Endothelial cell of umbilical vein (primary cell): ENCODE results near the gene GUCD1. TPM values are rescaled to one million over a fixed set of nuclear protein-coding genes. Genes with fewer than 3 reads are reported as not detected.

Source experiments
- BruUV-seq: library from RNA; stranded (reverse); fragments of 400-500 nt; replicated peaks from 2 replicates; lab custom pipeline; 2021; lab: Mats Ljungman, UMichigan
- CTCF ChIA-PET: fragments of 300-600, 350-600 bp; sonication (Branson Sonifier 250); formaldehyde crosslinking; loops from one replicate; lab custom pipeline; 2021; ENCODE audit warnings: antibody characterized with exemption, inconsistent platforms; lab: Charles Lee
- POLR2A ChIA-PET: fragments of 300-600, 350-600 bp; sonication (Branson Sonifier 250); formaldehyde crosslinking; loops from one replicate; lab custom pipeline; 2021; ENCODE audit warnings: antibody characterized with exemption, inconsistent platforms; lab: Charles Lee
- DNase-seq: peaks from one replicate; pipeline ENCODE4 v3.0.0-alpha.2; 2011; ENCODE audit warnings: low read depth, low spot score
- FAIRE-seq: peaks from 2 replicates; lab custom pipeline; 2011; peaks lifted over from hg19 to GRCh38; lab: Jason Lieb, UNC
- H2AFZ ChIP-seq: 2 replicates; pipeline ENCODE4 v1.6.0; 2012; ENCODE audit warnings: low read depth, low read length, control low read depth, inconsistent platforms
- H3K27ac ChIP-seq: 2 replicates; pipeline ENCODE4 v1.5.1; 2011; ENCODE audit warnings: low read depth, mild to moderate bottlenecking, control low read depth, low read length, moderate library complexity; ENCODE audit not compliant: insufficient read depth
- H3K27me3 ChIP-seq, 2 experiments: 2 replicates each; pipeline versions ENCODE4 v1.6.0 to v1.6.1; 2011; ENCODE audit warnings: low read length in 2 of 2, mixed read lengths in 1 of 2; ENCODE audit not compliant: control insufficient read depth in 2 of 2, insufficient read depth in 2 of 2
- H3K36me3 ChIP-seq, 2 experiments: 2 replicates in 1 of 2; 3 replicates in 1 of 2; pipeline ENCODE4 v1.5.1; 2011; ENCODE audit warnings: low read length in 2 of 2, mild to moderate bottlenecking in 1 of 2, moderate library complexity in 1 of 2; ENCODE audit not compliant: control insufficient read depth in 2 of 2, insufficient read depth in 2 of 2; ENCODE audit errors: extremely low read depth in 1 of 2
- H3K4me1 ChIP-seq: 3 replicates; pipeline ENCODE4 v1.5.1; 2011; ENCODE audit warnings: mild to moderate bottlenecking, low read length; ENCODE audit not compliant: control insufficient read depth, insufficient read depth; ENCODE audit errors: extremely low read depth
- H3K4me2 ChIP-seq: 2 replicates; pipeline ENCODE4 v1.6.1; 2011; ENCODE audit warnings: low read length, control low read depth, mixed read lengths; ENCODE audit not compliant: insufficient read depth
- H3K4me3 ChIP-seq, 3 experiments: fragments of 200-600 bp in 1 of 3; sonication (generic), shearing (Covaris generic) in 1 of 3; replicated peaks in 1 of 3; 2 replicates each; pipeline ENCODE4 v1.5.1; 2011 to 2016; ENCODE audit warnings: control low read depth in 3 of 3, low read length in 3 of 3, mild to moderate bottlenecking in 2 of 3, inconsistent platforms in 1 of 3, low read depth in 1 of 3, moderate library complexity in 1 of 3; ENCODE audit not compliant: insufficient read depth in 1 of 3
- H3K79me2 ChIP-seq: 2 replicates; pipeline ENCODE4 v1.6.0; 2012; ENCODE audit warnings: low read length, inconsistent platforms; ENCODE audit not compliant: control insufficient read depth, insufficient read depth
- H3K9ac ChIP-seq: replicated peaks from 2 replicates; pipeline ENCODE3; 2011; ENCODE audit warnings: low read length, control low read depth; ENCODE audit not compliant: insufficient read depth; ENCODE audit errors: extremely low read depth
- H3K9me1 ChIP-seq: replicated peaks from 3 replicates; pipeline ENCODE4 v1.6.0; 2011; ENCODE audit warnings: mild to moderate bottlenecking, low read length; ENCODE audit not compliant: control insufficient read depth, insufficient read depth; ENCODE audit errors: extremely low read depth
- H3K9me3 ChIP-seq: replicated peaks from 2 replicates; pipeline ENCODE4 v1.5.1; 2012; ENCODE audit warnings: low read length, inconsistent platforms; ENCODE audit not compliant: control insufficient read depth, insufficient read depth
- H4K20me1 ChIP-seq: replicated peaks from 2 replicates; pipeline ENCODE3; 2011; ENCODE audit warnings: mild to moderate bottlenecking, low read length; ENCODE audit not compliant: control insufficient read depth, insufficient read depth; ENCODE audit errors: extremely low read depth
- EZH2 ChIP-seq: IDR thresholded peaks from 2 replicates; pipeline ENCODE4 v1.6.1; 2012; ENCODE audit warnings: borderline replicate concordance, low read depth, mild to moderate bottlenecking, moderate library complexity, low read length, inconsistent platforms; ENCODE audit not compliant: severe bottlenecking
- FOS ChIP-seq: IDR thresholded peaks from 2 replicates; pipeline ENCODE4 v1.6.1; 2011; ENCODE audit warnings: mild to moderate bottlenecking, low read length, moderate library complexity, borderline replicate concordance; ENCODE audit not compliant: insufficient read depth
- GATA2 ChIP-seq: IDR thresholded peaks from 2 replicates; pipeline ENCODE4 v1.7.0; 2011; ENCODE audit warnings: low read depth, mild to moderate bottlenecking, moderate library complexity, mixed read lengths, low read length; ENCODE audit not compliant: insufficient read length, insufficient read depth
- JUN ChIP-seq: IDR thresholded peaks from 2 replicates; pipeline ENCODE4 v1.6.1; 2011; ENCODE audit warnings: borderline replicate concordance, low read depth; ENCODE audit not compliant: insufficient read length, insufficient read depth
- MYC ChIP-seq: IDR thresholded peaks from one replicate; pipeline ENCODE4 v1.6.1; 2011; ENCODE audit warnings: mild to moderate bottlenecking, low read depth, low read length
- POLR2A ChIP-seq: IDR thresholded peaks from 2 replicates; pipeline ENCODE4 v1.6.1; 2012; ENCODE audit warnings: low read depth, mild to moderate bottlenecking, control low read depth, low read length
- POLR2AphosphoS5 ChIP-seq: IDR thresholded peaks from 2 replicates; pipeline ENCODE4 v1.6.1; 2012; ENCODE audit warnings: low read depth, mild to moderate bottlenecking, control low read depth, low read length, moderate library complexity; ENCODE audit not compliant: insufficient read depth
- dilution Hi-C: fragments of 300-500 bp; cut with MboI; formaldehyde crosslinking; loops from one replicate; pipeline ENCODE4 v1.15.0; 2019; ENCODE audit warnings: low sequenced_read_pairs; ENCODE audit not compliant: extremely low pct_ligation_motif_present
- intact Hi-C: fragments of 100-400 bp; cut with micrococcal nuclease; formaldehyde crosslinking; loops from one replicate; pipeline ENCODE4 v1.10.0; 2022
- polyA plus RNA-seq, 4 experiments: library from polyadenylated mRNA; depleted of rRNA in 3 of 4; stranded (reverse) in 3 of 4; unstranded in 1 of 4; fragments of >200 nt; gene quantifications; 2 replicates each; pipeline versions ENCODE4 v1.2.1 to v1.2.3, GENCODE V29; 2011 to 2012; ENCODE audit warnings: missing spikeins in 1 of 4
- total RNA-seq: library from RNA; stranded (reverse); gene quantifications from 2 replicates; pipeline ENCODE4 v1.2.3, GENCODE V29; 2021
- TF ChIP-seq, protein P1 (sequence below): IDR thresholded peaks from 2 replicates; pipeline ENCODE4 v1.6.1; 2011; ENCODE audit not compliant: insufficient read depth, insufficient read length
- TF ChIP-seq, protein P2 (sequence below), 2 donors: IDR thresholded peaks; 1 replicate in 1 of 2; 2 replicates in 1 of 2; pipeline ENCODE4 v1.5.1; 2011; ENCODE audit warnings: low read length in 2 of 2, mild to moderate bottlenecking in 2 of 2, moderate library complexity in 2 of 2, control low read depth in 1 of 2, inconsistent platforms in 1 of 2, low read depth in 1 of 2; ENCODE audit not compliant: insufficient read depth in 1 of 2; ENCODE audit errors: extremely low read depth in 1 of 2

The GUCD1 gene
- total and polyA plus RNA-seq, 2 donors (not counting 3 experiments of a cell fraction or from before 2014, with no cell fraction given): 116 to 138 TPM

DNA sequence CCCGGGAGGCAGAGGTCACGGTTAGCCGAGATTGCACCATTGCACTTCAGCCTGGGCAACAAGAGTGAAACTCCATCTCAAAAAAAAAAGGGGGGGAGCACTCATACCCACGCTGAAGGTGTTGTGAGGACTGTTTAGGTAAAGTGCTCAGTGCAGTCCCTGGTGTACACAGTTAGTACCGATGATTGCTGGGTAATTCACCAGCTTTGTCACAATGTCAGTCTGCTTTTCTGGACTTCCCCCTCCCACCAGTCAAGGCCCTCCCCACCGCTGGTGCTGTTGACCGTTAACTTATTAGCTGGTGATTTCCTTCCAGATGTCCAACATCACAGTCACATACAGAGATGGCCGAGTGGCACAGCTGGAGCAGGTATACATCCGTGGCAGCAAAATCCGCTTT, 12.7 kb upstream of the GUCD1 start:
- POLR2A ChIA-PET: interaction anchor here (1.0 kb wide), 1 partner anchor 10 kb away, joined by 5 read pairs; no protein-coding TSS in a partner anchor
- TF ChIP-seq GATA2: no peak
- no peak for TF ChIP-seq POLR2A
- TF ChIP-seq, protein P1, sequence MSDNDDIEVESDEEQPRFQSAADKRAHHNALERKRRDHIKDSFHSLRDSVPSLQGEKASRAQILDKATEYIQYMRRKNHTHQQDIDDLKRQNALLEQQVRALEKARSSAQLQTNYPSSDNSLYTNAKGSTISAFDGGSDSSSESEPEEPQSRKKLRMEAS: no peak
- TF ChIP-seq, protein P2, sequence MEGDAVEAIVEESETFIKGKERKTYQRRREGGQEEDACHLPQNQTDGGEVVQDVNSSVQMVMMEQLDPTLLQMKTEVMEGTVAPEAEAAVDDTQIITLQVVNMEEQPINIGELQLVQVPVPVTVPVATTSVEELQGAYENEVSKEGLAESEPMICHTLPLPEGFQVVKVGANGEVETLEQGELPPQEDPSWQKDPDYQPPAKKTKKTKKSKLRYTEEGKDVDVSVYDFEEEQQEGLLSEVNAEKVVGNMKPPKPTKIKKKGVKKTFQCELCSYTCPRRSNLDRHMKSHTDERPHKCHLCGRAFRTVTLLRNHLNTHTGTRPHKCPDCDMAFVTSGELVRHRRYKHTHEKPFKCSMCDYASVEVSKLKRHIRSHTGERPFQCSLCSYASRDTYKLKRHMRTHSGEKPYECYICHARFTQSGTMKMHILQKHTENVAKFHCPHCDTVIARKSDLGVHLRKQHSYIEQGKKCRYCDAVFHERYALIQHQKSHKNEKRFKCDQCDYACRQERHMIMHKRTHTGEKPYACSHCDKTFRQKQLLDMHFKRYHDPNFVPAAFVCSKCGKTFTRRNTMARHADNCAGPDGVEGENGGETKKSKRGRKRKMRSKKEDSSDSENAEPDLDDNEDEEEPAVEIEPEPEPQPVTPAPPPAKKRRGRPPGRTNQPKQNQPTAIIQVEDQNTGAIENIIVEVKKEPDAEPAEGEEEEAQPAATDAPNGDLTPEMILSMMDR (IDR thresholded peaks at IDR 0.05; ENCODE audit: extremely low read depth in 1 of 2, insufficient read depth in 1 of 2, low read depth in 1 of 2, low read length in 2 of 2): no peak
- no peak for TF ChIP-seq FOS
- no peak for TF ChIP-seq EZH2
- no peak for TF ChIP-seq JUN
- no peak for TF ChIP-seq POLR2AphosphoS5
- TF ChIP-seq MYC: no peak
- H3K4me3 ChIP-seq: no peak overlapping the region
- CTCF ChIA-PET: interaction anchor here (1.5 kb wide), 2 partner anchors 9 to 10 kb away, joined by 4 read pairs; no protein-coding TSS in a partner anchor
- no peak overlapping the region for H2AFZ ChIP-seq
- BruUV-seq: no TSS peak
- no peak overlapping the region for H3K9ac ChIP-seq
- peaks cover 8% of the 10 kb centered on the region for H4K20me1 ChIP-seq
- H3K27ac ChIP-seq: no peak overlapping the region
- H3K79me2 ChIP-seq: peaks cover 49% of the 10 kb centered on the region
- DNase-seq: no peak
- intact Hi-C loops (no loop called here), dilution Hi-C loops (no loop called here)
- H3K36me3 ChIP-seq: peaks cover 22 to 24% of the 10 kb centered on the region in 2 experiments
- H3K9me1 ChIP-seq: no peaks in the 10 kb centered on the region
- no peaks in the 10 kb centered on the region for H3K27me3 ChIP-seq
- no peaks in the 10 kb centered on the region for H3K9me3 ChIP-seq
- H3K4me1 ChIP-seq: no peaks in the 10 kb centered on the region
- FAIRE-seq: no peak
- no peak overlapping the region for H3K4me2 ChIP-seq
